K562 (cell line): ENCODE data around the gene DUS3L. TPM values are rescaled to one million over a fixed set of nuclear protein-coding genes. Genes with fewer than 3 reads are reported as not detected.

ENCODE experiments used
- CREB5 ChIP-seq: fragments of 250-450 bp; sonication (Bioruptor Pico); IDR thresholded peaks from 2 replicates; pipeline ENCODE4 v1.5.0; 2020; ENCODE audit warnings: mild to moderate bottlenecking
- CSDE1 ChIP-seq, 2 experiments: fragments of 450-650 bp; IDR thresholded peaks; 2 replicates each; pipeline ENCODE4 v1.6.1; 2016; ENCODE audit warnings: mild to moderate bottlenecking in 1 of 2
- DMBX1 ChIP-seq: fragments of 250-450 bp; sonication (Bioruptor Pico); IDR thresholded peaks from 2 replicates; pipeline ENCODE4 v1.8.0; 2022; ENCODE audit warnings: inconsistent platforms, mild to moderate bottlenecking, moderate library complexity, borderline replicate concordance
- GATAD2B ChIP-seq: fragments of 450-650 bp; IDR thresholded peaks from 2 replicates; pipeline ENCODE4 v1.6.1; 2017; ENCODE audit warnings: mild to moderate bottlenecking, borderline replicate concordance
- HDAC3 ChIP-seq: fragments of 450-650 bp; IDR thresholded peaks from 2 replicates; pipeline ENCODE4 v1.6.1; 2018; ENCODE audit warnings: borderline replicate concordance, mild to moderate bottlenecking, moderate library complexity; ENCODE audit not compliant: partially characterized antibody
- HMGN3 ChIP-seq: IDR thresholded peaks from 2 replicates; pipeline ENCODE4 v1.6.1; 2011; ENCODE audit warnings: borderline replicate concordance, low read depth, mild to moderate bottlenecking, mixed read lengths, low read length; ENCODE audit not compliant: insufficient read length; ENCODE audit errors: extremely low read depth
- KDM1A ChIP-seq, 2 experiments: fragments of 450-650 bp; IDR thresholded peaks; 2 replicates each; pipeline ENCODE4 v1.6.1; 2016; ENCODE audit warnings: mild to moderate bottlenecking in 2 of 2
- KHSRP ChIP-seq: fragments of 450-650 bp; IDR thresholded peaks from 2 replicates; pipeline ENCODE4 v1.6.1; 2017
- MEF2D ChIP-seq: conservative IDR thresholded peaks from 2 replicates; pipeline ENCODE4 v1.6.1; 2016; ENCODE audit warnings: low read depth, missing genetic modification characterization, missing compliant biosample characterization
- MTA1 ChIP-seq: fragments of 450-650 bp; IDR thresholded peaks from 2 replicates; pipeline ENCODE4 v1.6.1; 2017; ENCODE audit warnings: borderline replicate concordance
- NFE2 ChIP-seq: IDR thresholded peaks from 2 replicates; pipeline ENCODE4 v1.6.1; 2014; ENCODE audit warnings: antibody characterized with exemption, low read depth
- NFXL1 ChIP-seq: fragments of 450-650 bp; formaldehyde crosslinking; IDR thresholded peaks from 2 replicates; pipeline ENCODE4 v1.4.0; 2021; ENCODE audit warnings: mild to moderate bottlenecking
- PHF8 ChIP-seq: fragments of 200-600 bp; sonication (generic); IDR thresholded peaks from 2 replicates; pipeline ENCODE4 v1.6.1; 2012; ENCODE audit warnings: mixed run types, mild to moderate bottlenecking, inconsistent platforms, low read length, moderate library complexity, borderline replicate concordance
- RAD21 ChIP-seq, 2 experiments: fragments of 250-450 bp in 1 of 2; fragments of 450-650 bp in 1 of 2; sonication (Bioruptor Pico) in 1 of 2; formaldehyde crosslinking in 1 of 2; IDR thresholded peaks in 1 of 2; conservative IDR thresholded peaks in 1 of 2; 2 replicates each; pipeline versions ENCODE4 v1.4.0 to v1.8.0; 2020 to 2022; ENCODE audit warnings: mild to moderate bottlenecking in 2 of 2, moderate library complexity in 1 of 2
- SNRNP70 ChIP-seq: fragments of 200-400 bp; formaldehyde crosslinking; optimal IDR thresholded peaks from 2 replicates; pipeline ENCODE3; 2017; ENCODE audit warnings: low read depth, low read length
- SREBF2 ChIP-seq: sonication (generic); formaldehyde crosslinking; IDR thresholded peaks from 2 replicates; pipeline ENCODE4 v1.4.0; 2020; ENCODE audit warnings: mild to moderate bottlenecking, missing genetic modification reagents
- TAF9B ChIP-seq: fragments of 450-650 bp; IDR thresholded peaks from 2 replicates; pipeline ENCODE4 v1.6.1; 2018; ENCODE audit warnings: mild to moderate bottlenecking; ENCODE audit not compliant: partially characterized antibody
- TCF7 ChIP-seq: sonication (generic); IDR thresholded peaks from 2 replicates; pipeline ENCODE4 v1.6.1; 2016; ENCODE audit warnings: antibody characterized with exemption, borderline replicate concordance
- TFAM ChIP-seq: fragments of 250-450 bp; sonication (Bioruptor Pico); conservative IDR thresholded peaks from 2 replicates; pipeline ENCODE4 v1.5.0; 2021; ENCODE audit warnings: mild to moderate bottlenecking, moderate library complexity
- U2AF1 ChIP-seq: fragments of 200-400 bp; formaldehyde crosslinking; optimal IDR thresholded peaks from 2 replicates; pipeline ENCODE3; 2017; ENCODE audit warnings: mild to moderate bottlenecking, low read depth, low read length, moderate library complexity
- ZBTB1 ChIP-seq: sonication (generic); formaldehyde crosslinking; IDR thresholded peaks from 2 replicates; pipeline ENCODE4 v1.8.1; 2023; ENCODE audit warnings: missing genetic modification reagents, low read depth, mild to moderate bottlenecking, borderline replicate concordance
- ZBTB8A ChIP-seq: fragments of 450-650 bp; IDR thresholded peaks from 2 replicates; pipeline ENCODE4 v1.6.1; 2018; ENCODE audit warnings: mild to moderate bottlenecking, moderate library complexity; ENCODE audit not compliant: partially characterized antibody
- ZFX ChIP-seq: sonication (generic); formaldehyde crosslinking; IDR thresholded peaks from 2 replicates; pipeline ENCODE4 v1.8.0; 2022; ENCODE audit warnings: mild to moderate bottlenecking, missing genetic modification reagents, moderate library complexity
- ZNF586 ChIP-seq: fragments of 450-650 bp; formaldehyde crosslinking; conservative IDR thresholded peaks from 2 replicates; pipeline ENCODE4 v1.4.0; 2020; ENCODE audit warnings: mild to moderate bottlenecking, moderate library complexity
- ZNF644 ChIP-seq: fragments of 200-800 bp; sonication (Bioruptor generic); IDR thresholded peaks from 2 replicates; pipeline ENCODE4 v1.6.1; 2016; ENCODE audit warnings: low read depth, missing genetic modification characterization, missing compliant biosample characterization
- ZNF707 ChIP-seq: fragments of 250-450 bp; sonication (Bioruptor Pico); conservative IDR thresholded peaks from 2 replicates; pipeline ENCODE4 v1.8.0; 2022; ENCODE audit warnings: inconsistent platforms, mild to moderate bottlenecking, moderate library complexity
- polyA plus RNA-seq, 8 experiments: library from polyadenylated mRNA; depleted of rRNA in 4 of 8; stranded (reverse) in 5 of 8; unstranded in 3 of 8; fragments of >200 nt; fragmentation: Nextera tagmentation in 2 of 8; fragmentation: Illumina TruSeq in 1 of 8; extraction: Ambion mirVana in 2 of 8; extraction: Trizol in 1 of 8; gene quantifications; 2 replicates each; pipeline versions ENCODE4 v1.2.1 to v1.2.3, GENCODE V29; 2011 to 2014; ENCODE audit warnings: inconsistent platforms in 1 of 8, missing spikeins in 1 of 8
- total RNA-seq, 7 experiments: library from RNA; depleted of rRNA in 6 of 7; stranded (reverse); fragments of >200 nt in 6 of 7; fragmentation: Illumina TruSeq in 2 of 7; extraction: Trizol in 2 of 7; gene quantifications; 2 replicates each; pipeline versions ENCODE4 v1.2.1 to v1.2.3, GENCODE V29; 2011 to 2021; ENCODE audit warnings: low replicate concordance in 1 of 7

DUS3L gene
- total and polyA plus RNA-seq, 9 of the 15 experiments (the other 6 are each of a cell fraction or from before 2014, with no cell fraction given): 1.7 to 102 (median 77.5) TPM

GRCh38 chr19:5790559-5791520, at the start of gene DUS3L (continued):
- peak; percentile 31; the same call in 1 of the 2 replicates for TF ChIP-seq ZNF644 (tag)
- TF ChIP-seq TFAM (CRISPR knock-in tag): no peak
- no peak for TF ChIP-seq ZNF586 (CRISPR knock-in tag)
- no peak for TF ChIP-seq U2AF1
- no peak for TF ChIP-seq GATAD2B
- no peak; the same call in 1 of the 2 replicates for TF ChIP-seq ZBTB1 (CRISPR knock-in tag)
- no peak for TF ChIP-seq HDAC3
- TF ChIP-seq TCF7: peak; percentile 85; the same call in 1 of the 2 replicates
- no peak for TF ChIP-seq CREB5 (CRISPR knock-in tag)
- TF ChIP-seq NFXL1 (CRISPR knock-in tag): 0 out of 2 replicates have a peak, but pooled peaks have one; percentile 35
- peak; percentile 74; the same call in 1 of the 2 replicates for TF ChIP-seq KHSRP
- no peak for TF ChIP-seq CSDE1 (IDR thresholded peaks at IDR 0.05)
- TF ChIP-seq MTA1: no peak
- peak; percentile 17; the same call in 1 of the 2 replicates for TF ChIP-seq DMBX1 (CRISPR knock-in tag)
- TF ChIP-seq TAF9B: peak; percentile 87
- TF ChIP-seq KDM1A (IDR thresholded peaks at IDR 0.05): no peak
- peak; percentile 99 for TF ChIP-seq PHF8
- TF ChIP-seq NFE2: no peak
- no peak for TF ChIP-seq ZNF707 (CRISPR knock-in tag)
- TF ChIP-seq RAD21 (CRISPR knock-in tag; conservative IDR thresholded peaks at IDR 0.05 in 1 of 2, IDR thresholded peaks at IDR 0.05 in 1 of 2): no peak
- no peak for TF ChIP-seq ZBTB8A
- 0 out of 2 replicates have a peak, but pooled peaks have one; percentile 22 for TF ChIP-seq MEF2D (tag)
- TF ChIP-seq ZFX (CRISPR knock-in tag): peak; percentile 94
- no peak for TF ChIP-seq SREBF2 (CRISPR knock-in tag)
- TF ChIP-seq SNRNP70: no peak
- TF ChIP-seq HMGN3: peak; percentile 79
